ENCODE results near the gene TNS1. TPM values are rescaled to one million over a fixed set of nuclear protein-coding genes. Genes with fewer than 3 reads are reported as not detected.

Gene TNS1
- total RNA-seq, 4 donors from 2014 or later: 57.7 to 120 (median 95.7) TPM

DNA sequence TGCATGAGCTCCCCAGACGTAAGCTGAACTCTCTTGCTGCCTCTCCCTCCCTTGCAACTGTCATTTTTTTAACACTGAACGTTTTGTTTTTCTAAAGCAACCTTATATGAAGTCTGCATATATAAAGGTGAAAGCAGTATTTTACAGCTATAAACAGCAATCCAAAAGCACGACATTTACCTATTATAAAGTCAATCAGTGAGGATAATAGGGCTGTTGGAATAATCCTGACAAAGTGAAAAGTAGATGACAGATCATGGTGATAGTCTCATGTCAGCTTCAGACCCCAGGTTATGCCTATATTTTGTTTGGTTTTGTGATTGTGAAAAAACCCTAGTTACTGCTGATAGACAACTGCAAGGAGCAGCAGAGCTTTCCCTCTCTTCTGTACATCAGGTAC, 195.8 kb downstream of the TNS1 start:
- intact Hi-C loops (cut with DNase I; ENCODE audit: low total_unique reads): no loop called here

DNA sequence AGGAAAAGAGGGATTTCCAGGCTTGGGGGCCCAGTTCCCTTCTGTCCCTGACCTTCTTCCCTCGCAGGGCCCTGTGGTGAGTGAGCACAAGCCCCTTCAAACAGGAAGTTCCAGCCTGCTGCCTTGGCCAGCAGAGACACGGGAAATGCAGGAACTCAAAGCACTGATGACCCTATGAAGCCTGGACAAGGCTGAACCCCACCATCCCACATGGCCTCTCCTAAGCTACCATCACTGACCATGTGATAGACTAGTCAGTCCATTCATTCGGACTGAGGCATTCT, 196.4 kb downstream of the TNS1 start:
- WGBS, 2 donors: 64 to 67% methylated on average over 2 to 3 of the region's 3 CpGs
- DNase-seq (ENCODE audit: low spot score in 2 of 2): no peak
- H3K4me3 ChIP-seq (ENCODE audit: low read depth, poor library complexity, severe bottlenecking): no peak overlapping the region
- intact Hi-C loops (cut with DNase I; ENCODE audit: low total_unique reads): no loop called here
- TF ChIP-seq POLR2A (IDR thresholded peaks at IDR 0.05): no peak
- TF ChIP-seq, protein P1, sequence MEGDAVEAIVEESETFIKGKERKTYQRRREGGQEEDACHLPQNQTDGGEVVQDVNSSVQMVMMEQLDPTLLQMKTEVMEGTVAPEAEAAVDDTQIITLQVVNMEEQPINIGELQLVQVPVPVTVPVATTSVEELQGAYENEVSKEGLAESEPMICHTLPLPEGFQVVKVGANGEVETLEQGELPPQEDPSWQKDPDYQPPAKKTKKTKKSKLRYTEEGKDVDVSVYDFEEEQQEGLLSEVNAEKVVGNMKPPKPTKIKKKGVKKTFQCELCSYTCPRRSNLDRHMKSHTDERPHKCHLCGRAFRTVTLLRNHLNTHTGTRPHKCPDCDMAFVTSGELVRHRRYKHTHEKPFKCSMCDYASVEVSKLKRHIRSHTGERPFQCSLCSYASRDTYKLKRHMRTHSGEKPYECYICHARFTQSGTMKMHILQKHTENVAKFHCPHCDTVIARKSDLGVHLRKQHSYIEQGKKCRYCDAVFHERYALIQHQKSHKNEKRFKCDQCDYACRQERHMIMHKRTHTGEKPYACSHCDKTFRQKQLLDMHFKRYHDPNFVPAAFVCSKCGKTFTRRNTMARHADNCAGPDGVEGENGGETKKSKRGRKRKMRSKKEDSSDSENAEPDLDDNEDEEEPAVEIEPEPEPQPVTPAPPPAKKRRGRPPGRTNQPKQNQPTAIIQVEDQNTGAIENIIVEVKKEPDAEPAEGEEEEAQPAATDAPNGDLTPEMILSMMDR (IDR thresholded peaks at IDR 0.05): no peak

More for the DNA sequence above, 195.8 kb downstream of the TNS1 start:
- no peak overlapping the region for H3K4me3 ChIP-seq (ENCODE audit: low read depth, poor library complexity, severe bottlenecking)
- 76% methylated on average over 3 of the region's 3 CpGs for WGBS, 2 donors
- no peak for TF ChIP-seq POLR2A (IDR thresholded peaks at IDR 0.05)
- TF ChIP-seq, protein P1 (IDR thresholded peaks at IDR 0.05): no peak
- DNase-seq (ENCODE audit: low spot score in 2 of 2): no peak

DNA sequence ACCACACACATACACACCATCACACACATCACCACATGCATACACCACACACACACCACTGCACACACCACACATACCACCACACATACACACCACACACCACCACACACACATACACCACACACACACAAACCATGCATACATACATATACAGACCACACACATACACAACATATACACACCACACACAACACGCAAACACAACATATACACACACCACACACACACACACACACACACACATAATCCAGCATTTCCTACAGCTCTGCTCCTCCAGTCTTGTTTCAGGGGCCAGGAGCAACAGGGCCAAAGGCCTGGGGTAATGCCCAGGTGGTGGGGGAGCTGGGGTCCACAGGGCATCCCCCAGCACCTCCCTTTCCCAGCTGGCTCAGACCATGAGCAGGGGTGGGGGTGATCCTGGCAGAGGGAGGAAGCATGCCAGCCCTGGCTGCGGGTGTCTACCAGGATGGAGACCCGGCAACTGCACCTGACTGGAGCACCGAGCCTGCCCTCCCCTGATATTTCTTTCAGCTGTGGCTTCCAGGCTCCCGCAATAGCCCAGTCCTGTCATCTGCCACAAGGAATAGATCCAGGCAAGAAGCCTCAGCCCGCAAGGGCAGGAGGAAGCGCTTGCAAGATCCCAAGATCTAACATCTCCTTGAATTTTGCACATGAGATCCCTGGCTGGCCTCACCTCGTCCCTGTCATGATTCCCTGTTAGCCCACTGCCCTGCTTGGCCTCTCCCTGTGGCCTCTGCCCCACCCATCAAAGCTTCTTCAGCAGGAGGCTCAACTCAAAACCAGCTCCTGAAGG, 196.9 kb downstream of the TNS1 start:
- intact Hi-C loops (cut with DNase I; ENCODE audit: low total_unique reads): no loop called here
- TF ChIP-seq, protein P1 (IDR thresholded peaks at IDR 0.05): peak in 1 of 3 donors; percentile 72
- no peak for TF ChIP-seq POLR2A (IDR thresholded peaks at IDR 0.05)
- H3K4me3 ChIP-seq (ENCODE audit: low read depth, poor library complexity, severe bottlenecking): no peak overlapping the region
- 72 to 77% methylated on average over 8 of the region's 8 CpGs for whole genome bisulfite sequencing, 2 donors
- no peak for DNase-seq (ENCODE audit: low spot score in 2 of 2)

DNA sequence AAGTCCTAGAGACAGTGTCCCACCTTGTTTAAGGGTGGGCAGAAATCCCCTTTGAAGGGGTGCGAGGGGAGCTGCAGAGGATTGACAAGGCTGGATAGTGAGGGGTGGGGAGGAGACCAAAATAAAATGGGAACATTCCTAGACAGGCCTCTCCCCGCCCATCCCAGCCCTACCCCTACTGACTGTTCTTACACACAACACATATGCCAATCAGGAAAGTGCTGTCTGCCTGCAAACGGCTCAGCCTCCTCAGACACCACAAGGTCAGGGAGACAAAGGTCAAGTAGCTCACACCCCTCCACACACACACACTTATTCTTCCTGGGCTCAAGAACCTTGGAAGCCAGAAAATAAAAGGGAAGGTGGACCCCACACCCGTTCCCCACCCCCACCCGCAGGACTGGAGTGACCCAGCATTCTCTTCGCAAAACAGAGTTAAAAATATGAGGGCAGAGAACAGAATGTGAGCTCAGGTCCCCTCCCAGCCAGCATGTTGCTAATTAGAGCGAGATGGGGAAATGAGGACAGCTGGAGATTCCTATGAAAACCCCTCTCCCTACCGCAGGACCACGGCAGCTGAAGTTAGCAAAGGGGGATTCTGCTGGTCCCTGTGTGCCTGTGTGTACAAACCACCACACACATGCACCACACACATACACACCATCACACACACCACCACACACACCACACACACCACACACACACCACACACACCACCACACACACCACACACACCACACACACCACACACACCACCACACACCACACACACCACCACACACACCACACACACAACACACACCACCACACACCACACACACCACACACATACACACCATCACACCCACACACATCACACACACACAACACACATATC, 197.8 kb downstream of the TNS1 start:
- WGBS, 2 donors: 43 to 46% methylated on average over 9 of the region's 9 CpGs
- no peak for TF ChIP-seq POLR2A (IDR thresholded peaks at IDR 0.05)
- TF ChIP-seq, protein P1 (IDR thresholded peaks at IDR 0.05): no peak

DNA sequence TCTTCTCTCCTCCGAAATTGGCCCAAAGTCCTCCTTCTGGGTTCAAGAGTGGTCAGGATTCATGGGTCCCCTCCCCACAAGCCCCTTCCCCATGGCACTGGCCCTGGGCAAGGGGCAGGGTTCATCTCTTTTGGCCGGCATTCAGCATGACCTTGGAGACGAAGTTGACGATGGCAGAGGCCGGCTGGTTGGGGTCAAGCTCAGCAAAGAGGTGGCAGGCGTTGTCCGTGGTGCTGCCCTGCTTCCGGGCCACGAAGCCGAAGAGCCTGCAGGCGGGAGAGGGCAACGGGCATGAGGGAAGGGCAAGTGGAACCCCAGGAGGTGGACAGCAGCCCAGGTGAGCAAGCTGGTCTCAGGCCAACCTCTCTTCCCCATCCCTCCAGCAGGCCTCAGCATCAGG, 198.5 kb downstream of the TNS1 start:
- intact Hi-C loops (cut with DNase I; ENCODE audit: low total_unique reads): no loop called here
- H3K4me3 ChIP-seq (ENCODE audit: low read depth, poor library complexity, severe bottlenecking): no peak overlapping the region
- TF ChIP-seq POLR2A (IDR thresholded peaks at IDR 0.05): no peak
- TF ChIP-seq, protein P1 (IDR thresholded peaks at IDR 0.05): no peak
- no peak for DNase-seq (ENCODE audit: low spot score in 2 of 2)
- WGBS, 2 donors: 76 to 81% methylated on average over 12 of the region's 12 CpGs

More for the DNA sequence above, 197.8 kb downstream of the TNS1 start:
- intact Hi-C loops (cut with DNase I; ENCODE audit: low total_unique reads): no loop called here
- DNase-seq (ENCODE audit: low spot score in 2 of 2): no peak
- H3K4me3 ChIP-seq (ENCODE audit: low read depth, poor library complexity, severe bottlenecking): no peak overlapping the region

Measured in lower leg skin (tissue), 4 donors.